Embryonic facial prominence (tissue), 1 donor: ENCODE data around the gene TSSC4.

ENCODE experiments used
- DNase-seq: peaks from one replicate; pipeline ENCODE4 v3.0.0-alpha.2; 2016; ENCODE audit errors: extremely low spot score

Gene TSSC4

DNA sequence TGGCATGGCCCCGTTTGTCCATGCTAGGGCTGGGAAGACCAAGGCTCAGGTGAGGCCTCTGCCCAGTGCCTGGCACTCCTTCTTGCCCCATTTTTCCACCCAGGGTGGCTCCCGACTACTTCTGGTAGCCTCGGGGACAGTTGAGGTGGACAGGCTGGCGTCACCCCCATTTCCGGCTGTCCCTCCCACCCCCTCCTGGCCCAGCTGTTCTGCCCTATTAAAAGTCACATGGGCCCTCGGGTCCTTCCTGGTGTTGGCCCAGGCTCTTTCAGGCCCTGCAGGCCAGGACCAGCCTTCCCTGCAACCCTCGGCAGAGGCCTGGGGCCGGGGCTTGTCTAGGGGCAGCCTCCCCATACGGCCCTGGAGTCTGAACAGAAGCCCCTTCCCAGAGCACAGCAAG, 14.0 kb upstream of the TSSC4 start:
- DNase-seq, result no peak

DNA sequence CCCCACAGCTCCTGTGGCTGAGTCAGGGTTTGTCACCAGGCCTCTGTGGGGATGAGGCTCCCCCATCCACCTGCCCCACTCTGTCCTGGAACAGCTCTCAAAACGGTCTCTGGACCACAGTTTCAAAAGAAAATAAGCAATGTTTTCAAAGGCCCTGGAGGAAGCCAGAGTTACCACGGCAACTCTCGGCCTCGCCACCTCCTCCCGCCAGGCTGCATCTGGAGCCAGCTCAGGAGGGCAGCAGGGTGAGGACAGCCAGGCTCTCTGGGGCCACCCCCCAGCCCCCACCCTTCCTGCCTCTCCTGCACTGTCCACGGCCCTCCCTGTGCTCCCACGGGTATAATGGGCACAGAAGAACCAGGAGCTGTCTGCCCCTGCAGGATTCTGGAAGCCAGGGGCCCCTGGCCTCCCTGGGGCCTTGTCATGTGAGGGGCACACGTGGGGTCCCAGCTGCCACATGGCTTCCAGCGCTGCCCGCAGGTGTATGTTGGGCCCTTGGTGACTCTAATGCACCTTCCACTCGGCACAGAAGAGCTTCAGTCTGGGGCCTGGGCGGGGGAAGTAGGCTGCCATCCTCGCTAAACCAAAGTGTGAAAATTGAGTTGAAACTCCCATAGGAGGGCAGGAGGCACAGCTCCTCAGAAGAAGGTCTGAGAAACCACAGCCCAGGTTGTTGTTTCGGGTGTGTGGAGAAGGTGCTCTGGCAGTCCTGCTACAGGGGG, 13.1 kb upstream of the TSSC4 start:
- DNase-seq, result no peak

DNA sequence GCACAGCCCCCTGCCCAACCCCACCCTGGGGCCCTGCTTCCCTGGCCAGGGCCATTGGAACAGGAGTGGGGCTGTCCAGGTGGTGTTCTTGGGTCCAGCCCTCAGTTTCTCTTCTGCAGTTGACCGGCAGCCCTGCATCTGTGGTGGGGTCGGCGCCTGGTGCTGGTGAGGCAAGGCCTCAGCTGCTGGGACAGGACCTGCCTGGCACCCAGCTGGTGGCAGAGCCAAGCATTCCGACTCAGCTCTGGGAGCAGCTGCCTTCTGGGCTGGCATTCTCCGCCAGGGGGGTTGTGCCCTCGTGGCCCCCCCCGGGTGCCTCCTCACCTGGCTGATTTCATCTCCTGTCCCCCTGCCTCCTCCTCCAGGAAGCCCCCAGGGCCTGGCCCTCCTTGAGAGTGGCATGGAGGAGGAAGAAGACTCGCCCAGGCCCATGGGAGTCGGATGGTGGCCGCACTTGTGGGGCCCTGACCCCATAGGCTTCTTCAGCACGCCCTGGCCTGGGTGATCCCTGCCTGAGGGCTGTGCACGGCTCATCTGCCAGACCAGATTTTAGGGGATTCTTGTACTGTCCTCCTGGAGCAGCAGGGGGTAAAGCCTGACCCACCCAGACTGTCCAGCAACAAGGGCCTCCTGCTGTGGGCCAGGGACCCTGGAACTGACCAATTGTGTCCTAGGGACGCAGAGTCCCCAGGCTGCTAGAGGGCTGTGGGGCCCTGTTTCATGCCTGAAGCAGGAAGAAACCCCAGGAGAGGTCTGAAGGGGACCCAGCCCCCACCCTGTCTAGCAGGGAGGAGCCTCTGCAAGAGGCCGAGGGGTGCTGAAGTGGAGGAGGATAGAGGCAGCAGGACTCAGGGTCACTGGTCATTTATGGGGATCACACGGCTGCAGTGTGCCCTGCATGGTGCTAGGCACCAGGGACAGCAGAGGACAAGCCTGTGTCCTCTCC, 11.8 kb upstream of the TSSC4 start:
- no peak for DNase-seq

DNA sequence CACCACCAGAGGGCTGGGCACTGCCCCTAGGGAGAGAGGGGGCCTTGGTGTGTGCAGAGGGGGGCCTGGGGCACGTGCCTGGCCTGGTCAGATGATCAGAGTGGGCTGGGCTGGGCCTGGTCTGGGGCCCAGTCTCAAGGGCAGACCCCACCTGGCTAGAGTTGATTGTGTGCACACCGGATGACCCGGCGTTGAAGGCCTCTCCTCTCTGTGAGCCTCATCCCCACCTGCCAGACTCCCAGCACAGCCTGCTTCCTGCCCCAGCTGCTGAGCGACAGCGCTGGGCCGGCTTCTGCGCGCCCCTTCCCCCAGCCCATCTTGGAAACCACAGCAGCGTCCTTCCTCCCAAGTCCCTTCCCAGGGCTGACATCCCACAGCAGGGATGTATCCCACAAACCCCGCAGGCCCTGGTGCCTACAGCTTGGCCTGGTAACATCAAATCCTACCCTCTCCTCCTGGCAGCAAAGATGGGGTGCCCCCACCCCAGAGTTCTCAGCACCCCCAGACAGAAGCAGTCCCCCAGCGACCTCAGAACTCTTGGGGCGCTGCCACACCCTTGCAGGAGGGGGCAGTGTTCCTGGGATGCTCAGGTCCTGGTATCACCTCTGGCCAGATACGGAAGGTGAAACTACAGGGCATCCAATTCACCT, 11.0 kb upstream of the TSSC4 start:
- DNase-seq, result no peak

DNA sequence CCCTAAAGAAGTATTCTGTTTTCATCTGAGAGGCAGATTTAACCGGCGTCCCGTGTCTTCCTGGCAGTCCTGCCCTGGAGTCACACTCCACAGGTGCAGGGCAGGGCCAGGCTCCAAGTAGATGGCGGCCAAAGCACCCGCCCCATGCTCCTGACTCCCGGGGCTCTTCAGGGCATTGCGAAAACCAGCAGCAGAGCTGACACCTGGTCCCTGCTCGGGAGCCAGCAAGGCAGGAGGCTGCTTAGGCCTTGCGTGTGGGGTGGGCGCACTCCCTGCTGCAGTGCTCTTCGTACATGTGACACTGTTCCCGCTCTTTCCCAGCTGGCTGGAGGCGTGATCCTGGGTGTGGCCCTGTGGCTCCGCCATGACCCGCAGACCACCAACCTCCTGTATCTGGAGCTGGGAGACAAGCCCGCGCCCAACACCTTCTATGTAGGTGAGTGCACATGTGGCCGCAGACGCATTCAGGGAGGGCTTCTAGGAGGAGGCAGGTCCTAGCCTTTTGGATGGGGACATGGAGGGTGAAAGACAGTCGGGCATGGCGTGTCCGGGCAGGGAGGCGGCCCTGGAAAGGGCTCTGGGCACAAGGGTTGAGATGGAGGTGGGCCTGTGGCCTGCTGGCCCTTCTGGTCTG, 10.3 kb upstream of the TSSC4 start:
- DNase-seq, result no peak

DNA sequence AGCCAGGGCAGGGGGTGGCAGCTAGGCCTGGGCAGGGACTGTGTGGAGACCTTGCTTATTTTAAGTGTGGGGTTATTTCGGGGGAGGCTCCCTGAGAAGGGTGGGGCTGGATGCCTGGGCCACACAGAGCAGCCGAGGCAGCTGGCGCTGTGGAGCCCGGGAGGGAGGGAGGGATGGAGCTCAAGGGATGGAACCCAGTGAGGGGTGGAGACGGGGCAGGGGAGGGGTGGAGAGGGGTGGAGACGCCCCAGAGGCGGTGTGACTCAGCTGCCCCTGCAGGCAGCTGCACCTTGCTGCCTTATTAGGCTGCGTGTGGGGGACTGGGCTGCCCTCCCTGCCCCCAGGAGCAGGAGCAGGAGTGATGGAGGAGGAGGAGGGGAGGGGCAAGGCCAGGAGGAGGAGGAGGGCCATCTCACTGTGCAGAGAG, 9.8 kb upstream of the TSSC4 start:
- no peak for DNase-seq

DNA sequence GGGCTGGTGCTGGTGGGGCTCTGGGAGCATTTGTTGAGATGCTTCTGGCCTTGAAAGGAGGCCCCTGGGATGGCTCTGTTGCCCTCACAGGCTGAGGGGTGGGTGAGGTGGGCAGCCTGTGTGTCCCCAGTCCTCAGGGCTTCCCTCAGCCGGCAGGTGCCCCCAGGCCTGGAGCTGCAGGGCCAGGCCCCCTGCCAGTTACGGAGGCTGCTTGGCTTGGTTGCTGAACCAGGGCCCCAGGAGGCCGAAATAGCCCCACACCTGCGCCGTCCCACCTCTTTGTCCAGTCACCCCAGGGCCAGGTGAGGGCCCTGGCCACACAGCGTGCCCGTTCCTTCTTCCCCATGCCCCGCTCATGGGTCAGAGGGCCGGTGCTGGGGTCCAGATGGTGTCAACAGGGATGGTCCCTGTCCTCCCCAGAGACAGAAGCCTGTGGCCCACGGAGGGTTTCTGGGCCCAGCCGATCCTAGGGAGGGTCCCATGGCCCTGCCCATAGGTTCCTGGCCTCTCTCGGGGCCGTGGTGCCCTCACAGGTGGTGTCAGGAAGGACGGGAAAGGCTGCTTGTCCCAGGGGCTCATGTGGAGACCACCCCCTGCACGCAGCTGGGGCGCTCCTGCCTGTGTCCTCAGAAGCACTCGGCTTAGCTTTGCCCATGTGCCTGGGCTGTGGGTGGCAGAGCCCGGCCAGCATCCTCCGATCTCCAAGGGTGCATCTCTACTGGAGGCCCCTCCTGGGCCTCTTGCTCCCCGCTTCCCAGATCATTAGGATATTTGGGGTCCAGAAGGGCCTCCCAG, 9.2 kb upstream of the TSSC4 start:
- no peak for DNase-seq

DNA sequence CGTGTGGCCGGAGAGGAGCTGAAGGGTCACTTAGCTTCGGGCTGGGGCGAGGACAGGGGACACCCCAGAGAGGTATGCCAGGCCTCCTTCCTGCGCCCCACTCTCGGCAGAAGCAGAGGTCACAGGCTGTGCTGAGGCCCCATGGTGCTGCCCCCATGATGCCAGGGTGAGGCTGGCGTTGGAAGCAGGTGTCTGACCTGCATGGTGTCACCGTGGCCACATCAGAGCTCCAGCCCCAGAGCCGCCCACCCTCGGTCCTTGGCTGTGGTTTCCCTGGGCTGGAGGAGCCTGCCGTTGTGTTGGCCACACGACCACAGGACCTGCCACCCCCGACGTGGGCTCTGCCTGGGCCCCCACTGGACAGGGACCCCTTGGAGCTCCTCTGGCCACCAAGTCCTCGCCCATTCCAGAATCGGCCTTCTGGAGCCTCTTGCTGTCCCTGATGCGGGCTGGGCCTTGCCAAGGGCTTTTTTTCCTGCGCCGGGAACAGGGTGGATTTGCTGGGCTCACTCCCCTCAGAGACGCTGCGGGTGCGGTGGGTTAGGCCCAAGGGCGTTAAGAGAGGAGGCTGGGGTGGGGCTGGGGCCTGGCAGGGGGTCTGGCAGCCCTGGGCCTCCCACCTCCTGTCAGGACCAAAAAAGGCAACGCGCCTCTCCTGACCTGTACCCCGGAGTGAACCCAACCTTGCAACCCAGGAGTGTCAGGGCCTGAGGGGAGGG, 8.2 kb upstream of the TSSC4 start:
- no peak for DNase-seq

DNA sequence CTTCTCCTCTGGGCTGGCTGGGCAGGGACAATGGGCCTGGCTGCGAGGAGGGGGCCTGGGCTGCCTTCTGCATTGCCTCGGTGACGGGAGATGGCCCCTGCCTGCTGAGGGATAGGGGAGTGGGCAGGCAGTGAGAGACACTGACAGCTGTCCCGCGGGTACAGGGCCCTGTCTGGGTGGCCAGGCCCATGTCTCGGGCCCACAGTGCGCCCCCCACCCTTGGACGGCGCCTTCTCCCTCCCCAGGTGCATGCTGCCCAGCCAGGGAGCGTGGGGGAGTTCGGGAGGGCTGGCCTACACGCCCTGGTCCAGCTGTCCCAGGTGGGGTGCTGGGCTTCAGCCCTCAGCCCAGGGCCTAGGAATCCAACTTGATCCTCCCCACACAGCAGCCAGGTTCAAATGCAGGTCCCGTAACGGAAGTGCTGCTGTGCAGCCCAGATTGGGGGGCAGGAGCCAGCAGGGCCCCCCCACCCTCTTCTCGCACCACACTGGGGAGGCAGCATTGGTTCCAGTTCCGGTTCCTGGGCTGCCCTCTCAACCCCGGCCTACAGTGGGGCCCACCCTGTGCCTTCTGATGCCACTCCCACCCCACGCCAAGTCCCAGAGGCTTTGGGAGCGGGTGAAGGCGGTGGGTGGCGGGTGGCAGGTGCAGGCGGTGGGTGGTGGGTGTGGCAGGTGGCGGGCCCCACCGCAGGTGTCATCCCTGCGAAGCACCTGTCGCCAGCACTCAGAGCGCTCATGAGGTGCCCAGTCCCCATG, 7.3 kb upstream of the TSSC4 start:
- no peak for DNase-seq

DNA sequence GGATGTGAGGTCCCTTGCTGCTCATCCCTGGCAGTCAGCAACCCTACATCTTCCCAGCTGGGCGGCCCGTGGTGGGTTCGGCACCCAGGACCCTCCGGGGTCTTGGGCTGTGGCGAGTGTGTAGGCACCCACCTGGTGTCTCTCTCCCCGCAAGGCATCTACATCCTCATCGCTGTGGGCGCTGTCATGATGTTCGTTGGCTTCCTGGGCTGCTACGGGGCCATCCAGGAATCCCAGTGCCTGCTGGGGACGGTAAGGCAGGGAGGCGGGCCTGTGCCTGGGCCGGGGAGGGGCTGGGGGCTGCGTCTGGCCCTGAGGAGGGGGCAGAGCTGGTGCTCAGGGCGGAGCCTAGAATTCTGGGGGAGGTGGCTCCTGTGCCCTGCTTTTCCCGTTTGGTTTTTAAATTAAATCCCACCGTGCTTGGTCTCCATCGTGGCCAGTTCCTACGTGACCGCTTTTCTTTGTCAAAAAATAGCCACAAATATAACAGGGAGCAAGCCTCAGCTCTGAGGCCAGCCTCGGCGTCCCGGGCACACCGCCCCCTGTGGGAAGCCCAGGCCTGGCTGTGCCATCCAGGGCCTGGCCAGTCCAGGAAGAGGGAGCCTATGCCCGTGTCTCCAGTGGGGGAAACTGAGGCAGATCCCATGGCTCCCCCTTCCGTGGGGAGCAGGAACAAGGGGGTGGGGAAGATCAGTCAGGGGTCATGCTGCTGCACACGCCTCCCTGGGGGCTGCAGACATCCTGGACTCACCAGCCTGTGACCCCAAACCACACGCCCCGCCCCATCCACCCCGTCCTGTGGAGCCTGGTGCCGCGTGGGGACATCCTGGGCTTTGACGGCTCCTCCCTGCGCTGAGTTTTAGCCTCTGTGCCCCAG, 6.4 kb upstream of the TSSC4 start:
- no peak for DNase-seq

DNA sequence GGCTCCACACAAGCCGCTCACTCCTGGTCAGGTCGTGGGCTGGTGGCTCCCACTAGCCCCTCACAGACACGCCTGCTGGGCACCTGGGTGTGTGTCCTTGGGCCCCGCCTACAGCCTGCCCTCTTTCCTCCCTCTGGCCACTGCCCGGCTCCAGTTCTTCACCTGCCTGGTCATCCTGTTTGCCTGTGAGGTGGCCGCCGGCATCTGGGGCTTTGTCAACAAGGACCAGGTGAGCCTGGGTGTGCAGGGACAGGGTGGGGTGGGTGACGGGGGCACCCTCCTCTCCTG, 5.8 kb upstream of the TSSC4 start:
- no peak for DNase-seq

DNA sequence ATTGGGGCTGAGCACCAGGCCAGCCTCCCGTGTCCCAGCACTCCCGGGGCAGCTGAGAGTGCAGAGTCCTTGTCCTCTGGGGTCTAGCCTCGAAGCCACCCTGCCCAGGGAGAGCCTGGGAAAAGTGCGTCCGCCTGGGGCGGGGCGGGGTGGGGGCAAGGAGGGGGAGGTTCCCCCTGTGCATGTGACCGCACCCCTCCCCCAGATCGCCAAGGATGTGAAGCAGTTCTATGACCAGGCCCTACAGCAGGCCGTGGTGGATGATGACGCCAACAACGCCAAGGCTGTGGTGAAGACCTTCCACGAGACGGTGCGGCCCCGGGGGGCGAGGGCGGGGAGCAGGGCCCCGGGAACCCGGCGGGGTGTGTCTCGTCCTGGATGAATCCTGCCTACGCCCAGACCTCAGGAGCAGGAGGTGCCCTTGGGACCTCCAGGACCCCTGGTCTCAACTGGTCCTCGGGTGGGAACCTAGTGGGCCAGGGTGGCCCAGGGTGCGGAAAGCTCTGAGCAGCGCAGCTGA, 5.3 kb upstream of the TSSC4 start:
- DNase-seq, result no peak

DNA sequence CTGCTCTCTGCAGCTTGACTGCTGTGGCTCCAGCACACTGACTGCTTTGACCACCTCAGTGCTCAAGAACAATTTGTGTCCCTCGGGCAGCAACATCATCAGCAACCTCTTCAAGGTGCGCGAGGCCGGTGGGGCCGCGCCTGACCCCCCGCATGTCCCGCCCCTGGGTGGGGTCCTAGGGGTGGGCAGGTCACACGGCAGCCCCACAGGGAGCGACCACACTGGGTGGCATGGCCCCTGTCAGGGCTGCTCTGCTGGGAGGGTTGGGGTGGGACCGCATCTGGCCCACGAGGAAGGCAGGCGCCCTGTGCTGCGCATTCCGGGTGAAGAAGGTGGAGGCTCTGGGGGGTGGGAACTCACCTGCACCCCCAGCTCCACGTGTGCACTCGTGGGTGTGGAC, 4.7 kb upstream of the TSSC4 start:
- no peak for DNase-seq

DNA sequence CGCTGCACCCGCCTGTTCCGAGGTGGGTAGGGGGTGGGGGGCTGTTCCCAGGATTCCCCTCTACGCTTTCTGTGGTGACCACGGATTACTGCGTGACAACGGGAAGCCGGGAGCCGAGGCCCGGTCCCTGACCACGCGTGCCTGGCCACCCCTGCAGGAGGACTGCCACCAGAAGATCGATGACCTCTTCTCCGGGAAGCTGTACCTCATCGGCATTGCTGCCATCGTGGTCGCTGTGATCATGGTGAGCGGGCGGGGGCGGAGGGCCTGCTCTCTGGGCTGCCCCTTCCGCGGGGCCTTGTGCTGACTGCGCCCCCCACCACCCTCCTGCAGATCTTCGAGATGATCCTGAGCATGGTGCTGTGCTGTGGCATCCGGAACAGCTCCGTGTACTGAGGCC, 4.1 kb upstream of the TSSC4 start:
- no peak for DNase-seq

DNA sequence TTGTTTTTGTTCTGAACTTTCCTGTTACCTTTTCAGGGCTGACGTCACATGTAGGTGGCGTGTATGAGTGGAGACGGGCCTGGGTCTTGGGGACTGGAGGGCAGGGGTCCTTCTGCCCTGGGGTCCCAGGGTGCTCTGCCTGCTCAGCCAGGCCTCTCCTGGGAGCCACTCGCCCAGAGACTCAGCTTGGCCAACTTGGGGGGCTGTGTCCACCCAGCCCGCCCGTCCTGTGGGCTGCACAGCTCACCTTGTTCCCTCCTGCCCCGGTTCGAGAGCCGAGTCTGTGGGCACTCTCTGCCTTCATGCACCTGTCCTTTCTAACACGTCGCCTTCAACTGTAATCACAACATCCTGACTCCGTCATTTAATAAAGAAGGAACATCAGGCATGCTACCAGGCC, 3.5 kb upstream of the TSSC4 start:
- no peak for DNase-seq

DNA sequence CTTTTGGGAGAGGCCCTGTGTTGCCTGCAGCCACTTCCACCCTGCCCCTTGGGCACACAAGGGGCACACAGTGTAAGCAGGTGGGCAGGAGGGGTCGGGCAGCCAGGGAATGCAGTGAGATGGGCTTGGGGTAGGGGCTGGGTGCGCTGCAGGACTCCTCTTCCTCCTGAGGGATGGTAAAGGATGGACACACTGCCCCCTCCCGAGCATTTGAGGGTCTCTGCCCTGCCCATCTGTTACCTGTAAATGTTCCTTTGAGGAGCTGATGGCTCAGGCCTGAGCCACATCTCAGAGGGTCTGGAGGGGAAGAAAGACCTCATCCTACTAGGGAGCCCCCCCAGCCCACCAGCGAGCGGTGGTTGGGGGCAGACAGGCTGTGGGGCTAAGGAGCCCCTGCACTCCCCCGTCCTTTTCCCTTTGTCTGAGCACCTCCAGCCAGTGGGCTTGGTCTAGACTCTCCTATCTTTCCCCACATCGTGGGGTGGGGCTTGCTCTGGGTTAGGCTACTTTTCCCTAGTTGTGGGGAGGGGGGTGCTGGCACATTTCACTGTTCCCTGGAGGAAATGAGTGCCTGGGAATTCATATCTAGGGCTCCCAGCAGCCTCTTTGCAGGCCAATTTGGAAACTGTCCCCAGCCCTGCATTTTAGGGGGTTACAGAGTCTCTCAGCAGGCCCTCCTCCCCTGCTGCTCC, 1.7 kb upstream of the TSSC4 start:
- no peak for DNase-seq

DNA sequence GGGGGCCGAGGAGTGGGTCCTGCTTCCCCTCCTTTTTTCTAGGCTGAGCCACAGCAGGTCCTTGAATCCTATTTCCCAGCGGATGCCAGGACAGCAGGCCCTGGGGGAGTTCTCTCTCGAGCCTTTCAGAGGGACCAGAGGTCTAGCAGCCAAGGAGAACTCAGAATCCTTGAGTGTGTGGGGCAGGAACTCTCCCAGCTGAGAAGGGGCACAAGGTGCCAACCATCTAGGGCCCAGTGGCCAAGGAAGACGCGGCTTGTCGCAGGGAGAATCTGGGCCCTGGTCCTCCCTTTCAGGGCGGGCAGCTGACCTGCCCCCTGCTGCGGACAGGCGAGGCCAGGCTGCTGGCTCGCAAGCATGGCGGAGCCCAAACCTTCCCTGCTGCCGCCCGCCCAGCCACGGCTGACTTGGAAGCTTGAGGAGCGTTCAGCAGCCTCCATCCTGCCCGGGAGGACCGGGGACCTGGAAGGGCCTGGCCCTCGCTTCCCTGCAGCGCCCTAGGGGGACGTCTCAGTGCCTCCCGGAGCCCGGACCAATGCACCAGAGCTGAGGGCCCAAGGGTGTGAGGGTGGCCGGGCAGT, 972 bp upstream of the TSSC4 start:
- no peak for DNase-seq
